Skeletal muscle cell (primary cell): ENCODE data around the gene WNT11.

Source experiments
- DNase-seq: peaks from one replicate; pipeline ENCODE4 v3.0.0-alpha.2; 2010; ENCODE audit warnings: low read depth
- H3K4me3 ChIP-seq: 2 replicates; pipeline ENCODE4 v1.5.1; 2011; ENCODE audit warnings: low read depth, mild to moderate bottlenecking, control low read depth, low read length, moderate library complexity

The WNT11 gene

GRCh38 chr11:76143274-76143673 is 63.0 kb downstream of the WNT11 start:
- no peak for DNase-seq
- H3K4me3 ChIP-seq = no peak overlapping the region

- no peak for DNase-seq
- H3K4me3 ChIP-seq = no peak overlapping the region
These were observed 64.3 kb downstream of the WNT11 start for GRCh38 chr11:76141901-76142588.

- H3K4me3 ChIP-seq = no peak overlapping the region
- DNase-seq = no peak
These were observed 65.3 kb downstream of the WNT11 start for GRCh38 chr11:76140912-76141574.

GRCh38 chr11:76139314-76139713 is 67.0 kb downstream of the WNT11 start:
- no peak for DNase-seq
- H3K4me3 ChIP-seq = no peak overlapping the region
